GM21381 (cell line): ENCODE results near the gene DUS2.
"Not testable (repeated sequence)": the region's sequence is repeated elsewhere in the genome, so short reads cannot be mapped to it uniquely, and the experiment has no call there.

Source experiments
- ATAC-seq: cut with Tn5 transposase; IDR thresholded peaks from one replicate; pipeline ENCODE4 v1.9.1; 2021; ENCODE audit warnings: mild to moderate bottlenecking, moderate library complexity; ENCODE audit not compliant: unreplicated experiment

The DUS2 gene

DNA sequence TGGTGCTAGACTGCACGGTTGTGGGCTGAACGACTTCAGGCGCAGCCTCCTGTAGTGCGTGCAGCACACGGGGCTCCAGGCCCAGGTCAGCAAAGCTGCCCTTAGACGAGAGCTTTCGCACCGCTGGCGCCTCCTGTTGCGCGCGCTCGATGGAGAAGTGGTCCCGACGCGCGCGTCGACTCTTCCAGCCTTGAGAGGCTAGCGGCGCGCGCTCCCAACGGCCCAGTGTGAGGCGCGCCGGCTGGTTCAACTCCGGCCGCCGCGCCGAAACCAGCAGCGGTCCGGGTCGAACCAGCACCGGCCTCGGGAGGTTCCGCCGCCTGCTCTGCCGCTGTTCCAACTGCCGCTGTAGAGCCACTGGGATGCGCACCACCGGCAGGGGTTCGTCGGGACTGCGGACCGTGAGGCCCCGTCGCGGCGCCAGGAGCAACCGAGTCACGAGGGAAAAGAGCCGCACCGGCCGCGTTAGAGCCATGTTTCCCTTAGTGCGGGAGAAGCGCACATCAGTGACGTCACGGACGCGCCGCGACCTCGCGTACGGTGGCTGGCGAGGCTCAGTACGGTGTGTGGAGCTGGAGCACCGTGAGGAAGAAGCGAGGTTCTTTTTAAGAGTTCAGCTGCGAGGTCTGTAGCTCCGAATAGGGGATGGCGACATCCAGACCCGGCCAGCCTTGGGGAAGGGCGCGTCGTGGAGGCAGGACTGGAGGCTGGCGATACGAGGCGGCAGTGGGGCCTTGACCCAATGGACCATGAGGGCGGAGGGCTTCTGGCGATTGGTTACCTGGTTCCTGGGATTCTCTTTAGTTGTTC, at the start of gene DUS2, which contains the start of gene DDX28:
DUS2 (plus strand) TSS at position 557 of the 810 bp plus-strand sequence. CDS start 14,740 bp downstream, outside the sequence.
DDX28 (minus strand) TSS at position 505 of the 810 bp plus-strand sequence; CDS start at position 475, 30 bp downstream.
- ATAC-seq, result peak; percentile 88

DNA sequence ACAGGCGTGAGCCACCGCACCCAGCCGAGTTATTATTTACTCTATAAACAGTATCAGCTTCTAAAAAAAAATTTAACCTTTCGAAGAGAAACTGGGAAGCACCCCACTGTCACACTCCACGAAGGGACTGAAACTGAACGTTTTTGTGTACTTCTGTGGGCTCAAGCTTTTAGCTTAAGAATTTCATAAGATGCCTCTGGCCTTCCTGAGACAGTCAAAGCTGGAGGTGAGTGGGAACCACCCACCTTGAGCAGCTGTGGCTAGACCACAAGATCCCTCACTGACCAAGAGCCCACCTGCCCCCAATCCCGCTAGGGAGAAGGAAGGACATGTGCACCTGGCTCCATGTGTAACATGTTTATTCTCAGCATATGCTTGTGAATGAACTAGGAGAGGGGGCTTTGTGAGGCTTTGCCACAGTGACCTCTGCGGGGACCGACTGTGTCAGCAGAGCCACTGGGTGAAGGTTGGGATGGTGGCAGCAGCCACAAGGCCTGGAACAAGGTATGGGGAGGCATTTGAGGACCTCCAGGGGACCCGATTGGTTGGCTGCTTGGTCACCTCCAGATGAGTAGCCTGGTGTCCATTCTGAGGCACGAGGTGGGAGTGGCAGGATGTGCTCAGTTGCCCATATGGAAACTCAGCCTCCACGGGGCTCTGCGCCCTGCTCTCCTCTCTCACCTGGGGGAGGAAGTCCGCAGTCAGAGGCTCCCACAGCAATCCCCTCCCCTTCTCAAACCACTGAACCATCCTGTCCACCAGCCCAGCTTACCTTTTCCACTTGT, 47.6 kb upstream of the DUS2 start:
- no peak for ATAC-seq

GRCh38 chr16:67976205-67976604, 46.9 kb upstream of the DUS2 start:
- ATAC-seq, result no peak

DNA sequence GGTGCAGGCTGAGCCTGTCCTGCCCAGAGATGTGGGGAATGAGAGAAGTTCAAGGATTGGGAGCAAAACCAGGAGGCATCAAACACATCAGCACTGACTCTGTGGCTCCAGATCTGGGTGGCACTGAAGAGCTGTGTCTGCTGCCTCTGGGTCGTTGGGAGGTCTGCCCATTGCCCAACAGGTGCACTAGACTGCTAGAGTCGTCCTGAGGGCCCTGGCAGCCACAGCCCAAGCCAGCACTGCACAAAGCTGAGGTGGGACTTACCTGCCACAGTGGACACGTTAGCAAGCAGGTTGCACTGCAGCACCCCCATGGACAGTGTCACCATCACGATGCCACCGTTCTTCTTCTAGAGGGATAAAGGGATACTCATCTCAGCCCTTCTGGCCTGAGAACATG, 46.1 kb upstream of the DUS2 start:
- no peak for ATAC-seq

- ATAC-seq, result no peak
Observed at GRCh38 chr16:67977469-67978227, 45.4 kb upstream of the DUS2 start.

- no peak for ATAC-seq
Observed at GRCh38 chr16:67979955-67980678, 43.0 kb upstream of the DUS2 start, which contains the start of gene DPEP3. Gene DPEP3, minus strand, starts transcription at chr16:67980499. Its CDS starts 119 bp downstream, at chr16:67980380.

- no peak for ATAC-seq
Observed at GRCh38 chr16:67982011-67982696, 40.9 kb upstream of the DUS2 start.

- no peak for ATAC-seq
Observed at GRCh38 chr16:67986949-67987348, 36.1 kb upstream of the DUS2 start.

DNA sequence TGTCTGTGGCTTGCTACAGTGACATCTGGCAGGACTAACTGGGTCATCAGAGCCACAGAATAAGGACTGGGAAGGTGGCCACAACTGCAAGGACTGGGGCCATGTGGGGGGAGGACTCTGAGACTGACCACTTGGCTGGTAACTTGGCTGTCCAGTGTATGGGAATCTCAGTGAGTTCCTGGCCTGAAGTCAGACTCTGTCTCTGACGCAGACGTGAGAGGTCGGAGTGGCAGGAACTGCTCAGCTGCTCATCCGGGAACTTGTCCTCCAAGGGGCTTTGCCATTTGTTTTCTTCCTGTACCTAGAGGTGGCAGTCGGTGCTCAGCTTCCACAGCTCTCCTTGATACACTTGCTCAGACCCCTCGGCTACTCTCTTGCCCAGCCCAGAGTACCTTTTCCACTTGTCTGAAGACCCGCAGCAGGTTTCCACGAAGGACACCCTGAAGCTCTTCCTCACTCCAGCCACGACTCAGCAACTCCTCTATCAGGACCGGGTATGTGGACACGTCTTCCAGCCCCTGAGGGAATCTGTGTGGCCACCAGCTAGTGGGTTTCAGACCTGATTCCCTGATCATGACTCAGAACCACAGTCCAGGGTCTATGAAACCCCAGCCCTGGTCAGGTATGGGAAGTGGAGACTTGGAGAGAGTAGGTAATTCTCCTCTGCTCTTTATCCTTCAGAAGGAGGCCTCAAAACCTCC, 35.5 kb upstream of the DUS2 start:
- no peak for ATAC-seq

DNA sequence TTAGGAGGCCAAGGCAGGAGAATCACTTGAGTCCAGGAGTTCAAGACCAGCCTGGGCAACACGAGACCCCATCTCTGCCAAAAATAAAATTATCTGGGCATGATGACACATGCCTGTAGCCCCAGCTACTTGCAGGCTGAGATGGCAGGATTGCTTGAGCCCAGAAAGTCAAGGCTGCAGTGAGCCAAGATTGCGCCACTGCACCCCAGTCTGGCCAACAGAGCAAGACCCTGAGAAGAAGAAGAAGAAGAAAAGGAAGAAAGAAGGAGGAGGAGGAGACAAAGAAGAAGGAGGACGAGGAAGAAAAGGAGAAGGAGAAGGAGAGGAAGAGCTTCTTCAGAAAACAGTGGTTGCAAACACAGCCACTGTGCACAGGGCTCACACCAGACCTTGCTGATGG, 34.4 kb upstream of the DUS2 start:
- no peak for ATAC-seq

DNA sequence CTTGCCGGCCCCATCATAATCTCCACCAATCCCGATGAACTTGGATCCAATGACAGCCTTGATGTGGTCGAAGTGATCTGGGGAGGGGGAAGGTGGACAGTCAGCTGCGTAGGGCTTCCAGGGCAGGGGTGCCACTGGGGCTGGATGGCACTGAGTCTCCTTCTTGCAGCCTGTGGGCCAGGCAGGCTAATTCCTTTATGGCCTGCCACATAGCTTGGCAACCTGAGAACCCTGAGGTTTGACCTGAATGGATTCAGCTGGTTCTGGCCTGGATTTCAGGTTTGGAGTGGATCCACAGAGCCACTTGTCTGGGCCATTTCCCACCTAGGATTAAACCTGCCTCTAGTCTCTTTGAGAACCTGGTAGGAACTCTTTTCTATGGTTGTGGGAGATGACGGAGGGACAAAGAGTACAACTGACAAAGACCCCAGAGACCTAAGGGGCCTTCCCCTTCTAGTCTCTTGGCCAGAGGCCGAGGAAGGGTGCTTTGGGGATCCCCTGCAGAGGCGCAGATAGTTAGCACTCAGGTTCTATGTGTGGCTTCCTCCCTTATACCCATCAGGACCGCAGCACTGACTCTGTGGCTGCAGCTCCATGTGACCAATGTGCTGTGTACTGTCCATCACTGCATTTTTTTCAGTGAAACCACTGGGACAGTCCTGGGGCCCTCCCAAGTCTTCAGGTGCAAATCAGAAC, 33.6 kb upstream of the DUS2 start:
- no peak for ATAC-seq

DNA sequence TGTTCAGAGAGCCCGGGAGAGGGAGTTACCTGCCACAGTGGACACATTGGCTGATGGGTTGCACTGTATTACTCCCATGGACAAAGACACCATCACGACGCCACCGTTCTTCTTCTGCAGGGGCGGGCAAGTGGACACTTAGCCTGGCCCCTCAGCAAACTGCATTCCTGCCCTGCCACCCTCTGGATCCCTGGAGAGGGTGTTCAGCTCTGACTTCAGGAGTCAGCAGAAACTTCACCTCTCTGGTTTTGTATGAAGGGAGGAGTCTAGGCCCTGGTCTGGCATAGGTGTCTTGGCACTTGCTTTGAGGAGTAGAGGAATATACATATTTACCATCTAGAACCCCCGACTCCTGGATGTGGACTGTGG, 33.1 kb upstream of the DUS2 start:
- ATAC-seq, result no peak

DNA sequence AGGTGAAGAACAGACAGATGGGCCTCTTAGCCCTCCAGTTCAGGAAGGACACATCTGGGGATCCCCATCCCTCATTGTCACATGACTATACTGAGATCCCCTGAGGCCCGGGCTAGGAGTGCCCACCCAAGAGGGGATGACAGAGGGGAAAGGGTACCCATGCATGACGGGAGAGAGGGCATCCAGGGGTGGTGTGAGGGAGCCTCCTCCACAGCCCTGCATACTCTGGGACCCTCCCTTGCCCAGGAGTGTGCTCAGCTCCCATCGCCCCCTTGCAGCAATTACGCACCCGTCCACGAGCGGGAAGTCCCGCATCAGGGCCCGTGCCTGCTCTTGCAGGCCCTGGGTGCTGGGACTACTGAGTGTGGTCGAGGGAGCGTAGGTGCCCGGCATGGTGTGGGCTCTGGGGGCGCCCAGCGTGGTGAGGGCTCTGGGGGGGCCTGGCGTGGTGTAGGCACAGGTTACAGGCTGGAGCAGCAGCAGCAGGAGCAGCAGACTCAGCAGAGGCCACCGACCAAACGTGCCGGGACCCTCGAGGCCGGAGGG, 30.4 kb upstream of the DUS2 start:
- no peak for ATAC-seq

GRCh38 chr16:67993207-67994039, 29.7 kb upstream of the DUS2 start:
- ATAC-seq, result peak; percentile 73

GRCh38 chr16:67994040-67994408, 29.1 kb upstream of the DUS2 start:
- not testable (repeated sequence) for ATAC-seq

- no peak for ATAC-seq
Observed at GRCh38 chr16:67995423-67995822, 27.7 kb upstream of the DUS2 start.

- ATAC-seq, result no peak
Observed at GRCh38 chr16:67996666-67997065, 26.4 kb upstream of the DUS2 start.
